ENCODE data around the gene FOXO3B.
"Not testable (repeated sequence)": the region's sequence is repeated elsewhere in the genome, so short reads cannot be mapped to it uniquely, and the experiment has no call there.

The FOXO3B gene

DNA sequence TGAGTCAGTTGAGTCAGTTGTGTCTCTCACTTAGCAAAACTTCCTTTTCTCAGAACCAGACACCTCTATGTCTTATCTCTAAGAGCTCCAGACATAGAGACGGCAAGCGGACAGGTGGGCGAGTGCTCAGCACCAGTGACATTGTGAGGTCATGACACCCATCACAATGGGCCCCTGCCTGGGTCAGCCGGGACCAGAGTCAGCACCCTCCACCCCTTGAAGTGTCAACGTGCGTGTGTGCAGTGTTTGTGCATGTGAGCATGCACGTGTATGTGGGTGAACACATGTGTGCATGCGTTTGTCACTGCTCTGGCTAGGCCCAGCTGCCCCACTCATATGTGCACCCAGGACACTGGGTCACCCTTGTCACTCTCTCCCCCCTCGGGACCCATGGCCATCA is 37.8 kb downstream of the FOXO3B start, which contains the start of gene TBC1D28:
Gene TBC1D28, minus strand, starts transcription at position 101 of the 400 bp plus-strand sequence. CDS start 3,039 bp downstream, outside the sequence.
- DNase-seq = not testable (repeated sequence)

DNA sequence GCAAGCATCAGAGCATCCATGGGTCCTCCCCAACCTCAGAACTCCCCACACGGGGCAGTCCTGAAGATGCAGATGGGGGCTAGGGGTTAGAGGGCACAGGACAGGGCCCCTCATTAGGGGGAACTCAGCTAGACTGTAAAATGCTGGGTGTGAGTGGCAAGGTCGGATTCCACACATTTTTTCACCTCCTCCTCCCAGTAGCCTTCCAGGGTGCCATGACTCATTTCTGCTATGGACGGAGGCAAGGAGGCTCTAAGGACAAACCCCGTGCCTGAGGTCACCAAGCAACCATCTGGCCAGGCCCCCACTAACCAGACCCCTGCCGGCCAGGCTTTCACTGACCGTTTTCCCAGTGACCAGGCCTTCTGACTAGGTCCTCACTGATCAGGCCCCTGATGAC is 39.0 kb downstream of the FOXO3B start:
- DNase-seq = not testable (repeated sequence)

- DNase-seq = not testable (repeated sequence)
Observed at GRCh38 chr17:18638357-18638756, 43.8 kb downstream of the FOXO3B start.

GRCh38 chr17:18636237-18636636 is 45.9 kb downstream of the FOXO3B start:
- not testable (repeated sequence) for DNase-seq

GRCh38 chr17:18635773-18636172 is 46.3 kb downstream of the FOXO3B start:
- DNase-seq = not testable (repeated sequence)

GRCh38 chr17:18634550-18635263 is 47.4 kb downstream of the FOXO3B start:
- DNase-seq = not testable (repeated sequence)

Data from CD4-positive, alpha-beta T cell treated with Interleukin-6 for 4 hours (primary cell).